Stimulated activated CD4-positive, alpha-beta T cell treated with anti-CD3 and anti-CD28 coated beads, Interleukin-1b, Interleukin-23, amount 100 ng/mL, for 1 hour (primary cell): ENCODE data around the gene SHANK3.

Experiments used
- DNase-seq, 2 donors: peaks; one replicate each; pipeline ENCODE4 v3.0.0-alpha.2; 2020; ENCODE audit warnings: low read depth in 2 of 2

SHANK3 gene

GRCh38 chr22:50713571-50714056, 41.0 kb downstream of the SHANK3 start:
- DNase-seq: no peak

DNA sequence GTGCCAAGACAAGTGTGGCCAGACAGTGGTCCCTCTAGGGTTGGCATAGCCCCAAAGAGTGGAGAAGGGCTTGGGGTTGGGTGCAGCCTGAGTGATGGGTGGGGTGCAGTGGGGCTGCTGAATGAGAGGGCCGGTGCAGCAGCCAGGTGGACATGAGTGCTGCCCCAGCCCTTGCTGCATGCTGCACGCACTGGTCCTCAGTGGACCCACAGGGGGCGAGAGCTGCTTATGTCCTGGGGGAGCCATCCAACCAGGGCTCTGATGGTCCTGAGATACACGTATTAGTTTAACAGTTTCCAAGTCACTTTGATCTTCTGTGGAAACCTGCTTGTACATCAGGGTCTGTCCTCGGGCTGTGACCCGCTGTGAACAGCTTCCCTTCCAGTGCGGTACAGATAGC, 41.5 kb downstream of the SHANK3 start:
- no peak for DNase-seq

DNA sequence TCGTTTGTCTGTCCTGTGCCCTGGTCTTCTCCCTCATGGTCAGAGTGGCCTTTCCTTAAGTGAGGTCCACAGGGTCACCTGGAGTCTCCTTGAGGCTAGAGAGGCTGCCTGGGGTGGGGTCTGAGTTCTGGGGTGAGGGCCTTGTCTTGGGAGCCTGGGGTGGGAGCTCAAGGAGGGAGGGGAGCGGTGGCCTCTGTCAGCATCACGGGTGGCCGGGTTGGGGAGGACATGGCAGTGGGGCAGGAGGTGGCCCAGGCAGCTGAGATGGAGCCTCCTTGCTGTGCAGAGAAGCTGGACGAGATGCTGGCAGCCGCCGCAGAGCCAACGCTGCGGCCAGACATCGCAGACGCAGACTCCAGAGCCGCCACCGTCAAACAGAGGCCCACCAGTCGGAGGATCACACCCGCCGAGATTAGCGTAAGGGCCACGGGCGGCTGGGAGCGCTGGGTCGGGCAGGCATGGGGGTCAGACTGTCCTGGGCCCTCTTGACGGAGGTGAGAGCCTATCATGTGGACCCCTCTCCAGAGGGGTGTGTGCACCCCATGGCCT, 42.1 kb downstream of the SHANK3 start:
- no peak for DNase-seq

DNA sequence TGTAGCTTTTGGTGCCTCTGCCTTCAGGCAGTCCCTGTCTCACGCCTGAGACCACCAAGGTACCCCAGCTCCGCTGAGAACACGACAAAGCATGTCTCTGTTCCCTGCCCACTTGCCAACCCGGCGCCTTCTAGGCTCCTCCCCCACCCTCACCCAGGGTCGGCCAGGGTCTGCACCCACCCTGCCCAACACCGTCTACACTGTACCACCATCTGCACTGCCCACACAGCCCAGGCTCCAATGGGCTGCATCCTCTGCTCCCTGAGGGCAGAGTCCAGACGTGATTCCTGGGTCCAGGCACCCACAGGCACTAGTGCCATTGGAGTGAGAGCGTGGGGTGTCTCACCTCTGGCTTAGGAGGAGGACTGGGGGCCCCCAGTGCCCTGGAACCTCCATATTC, 42.6 kb downstream of the SHANK3 start:
- no peak for DNase-seq

GRCh38 chr22:50715776-50716175, 43.2 kb downstream of the SHANK3 start:
- no peak for DNase-seq

GRCh38 chr22:50716290-50717024, 43.8 kb downstream of the SHANK3 start:
- DNase-seq: no peak

- DNase-seq: no peak
Measured at GRCh38 chr22:50717709-50718351, 45.2 kb downstream of the SHANK3 start.

DNA sequence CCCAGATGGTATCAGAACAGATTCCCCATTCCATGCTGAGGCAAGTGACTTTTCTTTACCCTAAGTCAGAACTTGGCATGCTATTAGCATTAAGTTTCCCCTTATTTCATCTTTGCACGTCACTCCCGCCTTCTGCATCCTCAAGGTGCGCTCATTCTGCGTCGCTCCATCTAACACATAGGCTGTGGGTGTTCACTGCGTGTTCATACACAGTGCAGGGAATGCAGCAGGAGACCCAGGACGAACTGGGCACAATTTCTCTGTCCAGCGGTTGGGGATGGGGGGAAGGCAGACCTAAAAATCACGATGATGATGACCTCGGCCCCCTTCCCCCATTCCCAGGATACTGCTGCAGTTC, 45.7 kb downstream of the SHANK3 start:
- no peak for DNase-seq

DNA sequence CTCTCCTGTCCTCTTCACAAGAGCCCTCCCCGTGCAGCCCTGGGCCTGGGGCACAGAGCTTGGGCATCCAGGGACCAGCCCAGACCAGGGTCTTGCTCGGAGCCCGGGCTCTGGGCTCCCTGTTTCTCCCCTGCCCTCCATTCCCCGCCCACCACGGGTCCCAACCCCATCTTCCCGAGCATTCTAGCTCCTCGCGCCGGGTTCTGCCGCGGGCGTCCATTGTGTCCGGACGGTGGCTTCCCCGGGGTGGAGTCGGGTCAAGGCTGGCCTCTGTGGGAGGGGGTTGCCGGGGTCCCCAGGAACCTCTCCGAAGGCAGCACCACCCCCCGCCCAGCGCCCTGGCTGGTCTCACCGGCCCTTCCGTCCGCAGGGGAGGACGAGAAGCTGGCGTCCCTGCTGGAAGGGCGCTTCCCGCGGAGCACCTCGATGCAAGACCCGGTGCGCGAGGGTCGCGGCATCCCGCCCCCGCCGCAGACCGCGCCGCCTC, 47.2 kb downstream of the SHANK3 start:
- DNase-seq: no peak

- no peak for DNase-seq
Measured at GRCh38 chr22:50720301-50721256, 48.0 kb downstream of the SHANK3 start.

GRCh38 chr22:50721257-50721844, 48.7 kb downstream of the SHANK3 start:
- DNase-seq: no peak

- DNase-seq: no peak
Measured at GRCh38 chr22:50722048-50722701, 49.6 kb downstream of the SHANK3 start.
